HK-2 (cell line): ENCODE results near the gene SLC26A11.
"Not testable (repeated sequence)": the region's sequence is repeated elsewhere in the genome, so short reads cannot be mapped to it uniquely, and the experiment has no call there.

ENCODE experiments used
- DNase-seq: peaks from one replicate; pipeline ENCODE4 v3.0.0-alpha.2; 2018; ENCODE audit not compliant: unreplicated experiment

The SLC26A11 gene

DNA sequence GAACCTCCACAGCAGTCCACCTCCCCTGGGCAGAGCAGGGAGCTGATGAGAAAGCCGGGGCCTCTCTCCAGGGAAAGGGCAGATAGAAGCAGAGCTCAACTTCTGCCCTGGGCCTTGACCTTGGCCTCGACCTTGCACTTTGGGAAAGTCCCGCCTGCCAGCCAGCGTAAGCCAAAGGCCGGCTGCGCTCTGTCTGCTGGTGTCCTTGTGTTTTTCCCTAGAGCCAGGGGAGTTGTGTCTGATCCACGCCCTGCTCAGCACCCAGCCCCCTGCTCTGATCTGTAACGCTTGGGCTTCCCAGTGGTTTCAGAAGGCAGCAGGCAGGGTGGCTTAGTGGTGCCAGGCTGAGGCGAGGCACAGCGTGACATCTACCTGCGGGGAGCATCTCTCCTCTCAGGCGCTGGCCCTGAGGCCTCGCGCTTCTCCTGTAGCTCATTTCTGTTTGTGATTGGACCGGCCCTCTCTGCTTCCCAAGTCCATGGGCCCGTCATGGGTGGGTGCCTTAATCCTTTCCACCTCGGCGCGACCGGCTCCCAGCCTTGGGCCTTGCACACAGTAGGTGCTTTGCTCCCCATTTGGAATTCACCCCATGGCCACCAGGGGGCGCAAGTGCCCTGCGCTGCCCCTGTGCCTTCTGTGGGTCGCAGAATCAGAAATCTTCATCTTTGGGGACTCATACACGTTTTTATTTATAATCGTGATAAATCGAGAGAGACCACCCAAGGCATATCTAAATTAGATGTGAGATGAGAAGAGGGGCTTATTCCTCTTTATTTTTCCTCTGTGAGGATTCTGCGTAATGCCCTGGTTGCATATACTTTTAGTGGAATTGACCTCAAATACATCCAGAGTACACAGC, 24.3 kb upstream of the SLC26A11 start:
- peak; percentile 38 for DNase-seq

DNA sequence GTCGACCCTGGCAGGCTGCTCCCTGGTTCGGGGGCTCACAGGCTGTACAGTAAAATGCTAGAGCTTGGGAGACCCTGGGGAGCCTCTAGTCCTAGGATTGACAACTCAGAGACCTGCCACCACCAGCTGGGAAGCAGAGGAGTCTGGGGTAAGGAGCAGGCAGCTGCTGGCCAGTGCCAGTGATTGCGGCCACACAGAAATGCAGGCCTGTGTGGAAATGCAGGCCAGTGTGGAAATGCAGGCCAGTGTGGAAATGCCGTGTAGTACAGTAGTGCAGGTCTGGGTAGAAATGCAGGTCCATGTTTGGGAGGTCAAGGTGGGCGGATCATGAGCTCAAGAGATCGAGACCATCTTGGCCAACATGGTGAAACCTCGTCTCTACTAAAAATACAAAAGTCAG, 23.6 kb upstream of the SLC26A11 start:
- no peak for DNase-seq

- no peak for DNase-seq
Observed at GRCh38 chr17:80198144-80198661, 22.0 kb upstream of the SLC26A11 start.

- not testable (repeated sequence) for DNase-seq
Observed at GRCh38 chr17:80199295-80199694, 20.9 kb upstream of the SLC26A11 start.

DNA sequence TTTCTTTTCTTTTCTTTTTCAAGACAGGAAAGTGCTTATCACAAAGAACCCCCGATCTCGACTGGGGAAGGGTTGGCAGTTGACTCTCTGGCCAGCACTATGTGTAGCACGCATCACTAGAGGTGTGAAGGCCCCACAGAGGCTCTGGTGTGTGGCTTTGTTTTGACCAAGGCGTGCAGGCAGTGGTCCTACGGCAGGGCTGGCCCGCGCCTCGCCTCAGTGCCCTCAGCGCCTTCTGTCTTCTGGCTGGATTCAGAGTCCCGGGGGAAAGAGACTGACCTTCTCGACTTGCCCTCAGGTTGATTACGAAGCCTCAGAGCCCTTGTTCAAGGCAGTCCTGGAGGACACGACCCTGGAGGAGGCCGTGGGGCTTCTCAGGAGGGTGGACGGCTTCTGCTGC, 18.8 kb upstream of the SLC26A11 start:
- no peak for DNase-seq

DNA sequence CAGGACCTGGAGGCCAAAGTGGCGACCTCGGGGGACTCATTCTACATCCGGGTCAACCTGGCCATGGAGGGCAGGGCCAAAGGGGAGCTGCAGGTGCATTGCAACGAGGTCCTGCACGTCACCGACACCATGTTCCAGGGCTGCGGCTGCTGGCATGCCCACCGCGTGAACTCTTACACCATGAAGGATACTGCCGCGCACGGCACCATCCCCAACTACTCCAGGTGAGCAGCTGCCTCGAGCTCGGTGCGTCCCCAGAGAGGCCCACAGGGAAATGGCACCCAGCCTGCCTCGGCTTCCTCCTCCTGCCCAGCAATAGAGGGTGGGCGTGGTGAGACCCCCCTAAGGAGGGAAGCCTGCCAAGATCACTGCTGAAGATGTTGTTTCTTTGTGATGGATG, 18.0 kb upstream of the SLC26A11 start:
- no peak for DNase-seq

DNA sequence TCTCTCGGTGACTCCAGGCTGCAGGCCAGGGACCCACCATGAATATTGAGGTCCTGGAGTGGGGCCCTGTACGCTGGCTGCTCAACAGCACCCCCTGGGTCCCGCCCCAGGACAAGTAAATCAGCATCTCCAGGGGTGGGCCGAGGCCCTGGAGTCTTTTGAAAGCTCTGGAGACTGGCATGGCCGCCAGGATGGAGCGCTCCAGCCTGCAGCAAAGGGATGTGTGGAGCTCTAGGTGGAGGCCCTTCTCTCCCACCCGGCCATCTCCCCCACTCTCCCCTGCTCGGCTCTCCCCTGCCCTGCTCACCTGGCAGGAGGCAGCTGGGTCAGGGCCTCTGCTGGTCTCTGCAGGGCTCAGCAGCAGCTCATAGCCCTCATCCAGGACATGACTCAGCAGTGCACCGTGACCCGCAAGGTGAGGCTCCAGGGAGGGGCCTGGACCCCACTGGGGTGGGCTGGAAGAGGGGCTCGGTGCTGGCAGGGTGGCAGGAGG, 16.7 kb upstream of the SLC26A11 start:
- no peak for DNase-seq

- DNase-seq: no peak
Observed at GRCh38 chr17:80204626-80205468, 15.4 kb upstream of the SLC26A11 start.

- DNase-seq: no peak
Observed at GRCh38 chr17:80205811-80206210, 14.4 kb upstream of the SLC26A11 start.

GRCh38 chr17:80208050-80208449, 12.2 kb upstream of the SLC26A11 start:
- no peak for DNase-seq

- no peak for DNase-seq
Observed at GRCh38 chr17:80209765-80210164, 10.5 kb upstream of the SLC26A11 start.

- no peak for DNase-seq
Observed at GRCh38 chr17:80210348-80211108, 9.7 kb upstream of the SLC26A11 start.

DNA sequence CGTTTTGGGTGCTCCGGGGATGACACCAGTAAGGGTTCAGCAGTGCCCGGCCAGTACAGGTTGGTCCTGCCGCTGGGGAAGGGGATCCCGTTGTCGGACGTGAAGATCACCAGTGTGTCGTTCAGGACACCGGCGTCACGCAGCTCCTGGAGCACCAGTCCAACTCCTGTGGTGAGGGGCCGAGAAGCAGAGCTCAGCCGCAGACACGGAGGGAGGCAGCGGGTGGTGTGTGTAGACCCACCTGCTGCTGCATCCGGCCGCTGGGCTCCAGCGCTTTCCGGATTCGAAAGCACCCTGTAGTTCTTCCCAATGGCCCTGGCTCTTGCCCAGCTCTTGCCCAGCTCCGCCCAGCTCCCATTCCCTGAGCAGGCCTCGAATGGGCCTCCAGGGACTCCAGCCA, 8.1 kb upstream of the SLC26A11 start:
- DNase-seq: no peak

DNA sequence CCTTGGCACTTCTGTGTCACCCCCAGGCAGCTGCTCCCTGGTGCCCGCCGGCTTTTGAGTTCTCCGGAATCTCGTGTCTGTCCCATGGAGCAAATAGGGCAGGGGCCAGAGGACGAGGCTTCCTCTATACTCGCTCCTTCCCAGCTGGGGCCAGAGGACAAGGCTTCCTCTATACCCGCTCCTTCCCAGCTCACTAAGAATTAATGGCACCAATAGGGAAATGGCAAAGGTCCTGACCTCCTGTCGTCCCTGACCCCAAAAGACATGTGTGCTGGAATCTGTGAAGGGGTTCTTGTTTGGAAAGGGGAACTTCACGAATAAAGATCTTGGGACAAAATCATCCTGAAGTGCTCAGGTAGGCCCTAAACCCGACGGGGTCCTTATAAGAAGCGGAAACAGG, 7.7 kb upstream of the SLC26A11 start:
- DNase-seq: no peak

- no peak for DNase-seq
Observed at GRCh38 chr17:80212962-80213642, 7.1 kb upstream of the SLC26A11 start.

DNA sequence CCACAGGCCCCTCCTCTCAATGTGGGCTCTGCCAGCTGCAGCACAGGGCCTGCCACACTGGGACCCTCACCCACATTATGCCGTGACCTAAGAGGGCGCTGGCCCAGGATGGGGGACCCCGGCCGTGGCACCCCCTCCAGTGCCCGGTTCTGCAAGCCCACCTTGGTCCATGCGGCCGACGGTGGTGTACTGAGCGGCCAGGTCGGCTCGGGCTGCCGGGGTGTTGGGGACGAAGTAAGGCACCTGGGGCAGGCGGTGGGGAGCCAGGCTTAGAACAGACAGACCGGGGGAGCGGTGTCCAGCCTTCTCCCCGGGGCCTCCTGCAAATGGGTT, 6.6 kb upstream of the SLC26A11 start:
- DNase-seq: no peak

DNA sequence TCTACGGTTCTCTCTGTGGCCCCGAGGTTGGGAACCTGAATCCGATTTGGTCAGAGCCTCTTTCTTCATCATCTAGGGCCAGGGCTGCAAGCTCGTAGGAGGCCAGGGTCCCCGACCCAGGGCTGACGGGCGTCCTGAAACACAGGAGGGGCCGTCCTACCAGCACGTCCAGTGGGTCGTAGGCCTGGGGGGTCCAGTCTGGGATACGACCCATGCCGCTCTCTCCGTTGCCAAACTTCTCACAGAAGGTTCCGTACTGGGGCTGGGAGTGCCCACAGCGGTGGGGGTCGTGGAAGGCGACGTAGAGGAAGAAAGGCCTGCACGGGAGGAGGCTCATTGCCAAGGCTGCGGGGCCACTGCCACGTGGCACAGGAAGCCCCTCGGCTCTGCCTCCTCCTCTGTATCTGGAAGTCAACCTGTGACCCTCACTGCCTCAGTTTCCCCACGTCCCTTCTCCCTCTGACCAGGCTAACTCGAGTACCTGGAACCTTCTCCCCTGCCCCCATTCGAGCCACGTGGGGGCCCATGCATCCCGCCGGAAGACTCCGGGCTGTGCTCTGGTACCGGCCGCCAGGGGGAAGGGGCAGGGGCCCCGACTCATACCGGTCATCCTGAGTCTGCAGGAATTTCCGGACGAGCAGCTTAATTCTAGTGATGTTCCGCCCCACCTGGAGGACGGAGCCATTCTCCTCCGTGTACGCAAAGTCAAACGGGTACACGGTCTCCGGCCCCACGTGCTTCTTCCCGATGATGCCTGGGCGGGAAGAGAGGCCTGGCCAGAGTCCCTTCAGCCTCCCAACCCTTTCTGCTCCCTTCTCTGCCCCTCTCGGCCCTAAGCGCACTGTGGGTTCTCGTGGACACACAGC, 6.0 kb upstream of the SLC26A11 start:
- DNase-seq: no peak

DNA sequence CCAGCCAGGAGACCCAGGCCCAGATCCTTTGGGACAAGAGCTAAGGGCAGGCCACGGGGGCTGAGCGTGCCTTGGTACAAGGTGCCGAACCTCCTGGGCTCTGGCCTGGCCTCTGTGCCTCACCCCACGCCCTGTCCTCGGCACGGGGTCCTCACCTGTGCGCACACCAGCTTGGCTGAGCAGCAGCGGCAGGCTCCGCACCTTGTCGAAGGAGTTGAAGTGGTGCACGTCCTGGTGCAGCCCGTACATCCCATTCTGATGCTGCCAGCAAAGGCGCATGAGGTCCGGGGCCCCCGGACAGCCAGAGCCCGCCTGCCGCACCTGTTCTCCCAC, 5.4 kb upstream of the SLC26A11 start:
- no peak for DNase-seq

GRCh38 chr17:80216473-80217456, 3.5 kb upstream of the SLC26A11 start:
- DNase-seq: no peak
